Fibroblast of skin of left quadriceps (primary cell): Measurements from ENCODE around the gene MYOZ2.

Source experiments
- DNase-seq, 2 experiments: peaks; one replicate each; pipeline ENCODE4 v3.0.0-alpha.2; 2013; ENCODE audit warnings: low read depth in 2 of 2

MYOZ2 gene

DNA sequence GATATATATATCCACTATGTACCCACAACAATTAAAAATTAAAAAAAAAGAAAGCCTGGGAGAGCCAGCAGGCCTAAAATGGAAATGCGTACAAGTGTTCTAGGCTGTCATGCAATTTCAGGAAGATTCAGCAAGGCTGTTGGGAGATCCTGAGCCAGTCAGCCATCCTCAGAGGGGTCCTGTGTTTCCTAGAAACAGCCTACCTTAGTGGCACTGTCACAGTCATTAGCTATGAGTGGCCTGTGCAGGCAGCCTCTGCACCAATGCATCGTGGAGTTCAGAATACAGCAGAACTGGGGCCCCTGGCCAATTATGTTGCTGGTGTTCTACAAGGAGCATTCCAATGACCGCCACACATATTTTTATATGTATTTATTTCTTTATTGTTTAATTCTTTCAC is 55.9 kb downstream of the MYOZ2 start:
- DNase-seq: no peak

- no peak for DNase-seq
Measured at GRCh38 chr4:119197772-119198212, 62.2 kb downstream of the MYOZ2 start.

GRCh38 chr4:119204916-119205315 is 69.3 kb downstream of the MYOZ2 start:
- DNase-seq: no peak

GRCh38 chr4:119205690-119206089 is 70.1 kb downstream of the MYOZ2 start:
- DNase-seq: no peak

DNA sequence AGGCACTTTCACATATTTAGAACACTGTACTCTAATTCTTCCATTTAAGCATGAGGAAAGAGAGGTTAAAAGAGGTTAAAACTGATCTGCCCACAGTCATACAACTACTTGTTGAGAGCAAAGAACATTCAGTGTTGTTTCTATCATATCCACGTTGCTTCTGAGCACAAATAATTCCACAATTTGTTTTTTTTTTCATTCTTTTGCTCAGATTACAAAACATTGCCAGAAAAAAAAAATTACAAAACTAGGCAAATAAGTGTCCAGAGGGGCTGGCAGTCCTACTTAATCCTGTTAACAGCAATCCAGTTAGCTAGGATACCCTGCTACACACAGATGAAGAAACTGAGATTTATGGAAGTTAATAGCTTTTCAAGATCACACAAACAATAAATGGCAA is 70.5 kb downstream of the MYOZ2 start:
- DNase-seq: no peak

GRCh38 chr4:119207051-119207450 is 71.4 kb downstream of the MYOZ2 start:
- DNase-seq: peak; percentile 64 to 66

GRCh38 chr4:119209077-119209476 is 73.4 kb downstream of the MYOZ2 start:
- DNase-seq: peak; percentile 86 to 87

DNA sequence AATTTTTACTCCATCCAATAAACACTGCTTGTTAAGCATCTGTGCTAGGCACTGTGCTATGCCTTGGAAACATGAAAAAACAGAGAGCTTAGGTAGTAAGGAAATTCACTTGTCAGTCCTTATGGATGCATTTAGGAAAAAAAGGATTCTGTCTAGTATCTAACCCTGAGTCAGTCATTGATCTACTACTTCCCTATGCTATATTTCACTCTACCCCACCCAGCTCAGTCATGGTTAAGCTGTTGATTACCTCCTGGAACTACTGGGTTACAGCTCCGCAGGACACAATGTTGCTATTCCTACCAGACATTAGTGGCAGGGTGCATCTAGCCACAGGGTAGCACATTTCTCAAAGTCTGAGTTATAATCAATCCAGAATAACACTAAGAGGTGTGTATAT is 74.0 kb downstream of the MYOZ2 start:
- DNase-seq: no peak

GRCh38 chr4:119210775-119211174 is 75.1 kb downstream of the MYOZ2 start:
- no peak for DNase-seq

- DNase-seq: no peak
Measured at GRCh38 chr4:119211867-119212233, 76.2 kb downstream of the MYOZ2 start.

DNA sequence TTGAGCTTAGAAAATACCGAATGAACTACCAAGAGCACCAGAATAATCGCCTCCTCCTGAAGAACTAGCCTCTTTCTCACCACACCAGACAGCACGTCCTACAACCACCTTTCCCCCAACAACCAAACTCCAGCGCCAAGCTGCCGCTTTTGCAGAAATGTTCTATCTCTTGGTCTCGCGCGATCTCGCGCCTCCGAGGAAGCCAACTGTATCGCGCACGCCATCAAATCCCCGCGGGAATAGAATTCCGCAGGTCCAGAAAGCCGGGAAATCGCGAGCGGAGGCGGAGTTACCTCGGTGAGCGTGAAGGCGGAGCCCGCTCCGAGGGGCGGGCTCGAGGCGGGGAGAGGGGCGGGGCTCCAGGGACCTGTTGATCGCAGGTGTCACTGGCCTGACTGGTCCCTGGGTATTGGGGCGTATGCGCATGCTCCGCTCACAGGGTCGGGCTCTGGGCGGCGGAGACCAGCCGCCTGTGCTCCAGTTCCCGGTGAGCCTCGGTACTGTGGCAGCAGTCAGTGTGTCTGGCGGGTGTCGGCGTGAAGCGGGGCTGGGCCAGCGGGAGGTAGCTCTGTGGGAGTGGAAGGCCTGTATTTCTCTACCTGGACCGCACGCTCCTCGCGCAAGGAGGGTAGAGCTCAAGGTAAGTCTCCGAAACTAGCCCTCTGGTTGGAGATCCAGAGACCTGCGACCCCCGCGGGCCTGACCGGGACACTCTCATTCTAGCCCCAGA is 76.8 kb downstream of the MYOZ2 start, which contains the start of gene USP53:
TSS of gene USP53 (plus strand) at position 480 of the 730 bp plus-strand sequence. CDS start 27,047 bp downstream, outside the sequence.
- DNase-seq: peak; percentile 97

DNA sequence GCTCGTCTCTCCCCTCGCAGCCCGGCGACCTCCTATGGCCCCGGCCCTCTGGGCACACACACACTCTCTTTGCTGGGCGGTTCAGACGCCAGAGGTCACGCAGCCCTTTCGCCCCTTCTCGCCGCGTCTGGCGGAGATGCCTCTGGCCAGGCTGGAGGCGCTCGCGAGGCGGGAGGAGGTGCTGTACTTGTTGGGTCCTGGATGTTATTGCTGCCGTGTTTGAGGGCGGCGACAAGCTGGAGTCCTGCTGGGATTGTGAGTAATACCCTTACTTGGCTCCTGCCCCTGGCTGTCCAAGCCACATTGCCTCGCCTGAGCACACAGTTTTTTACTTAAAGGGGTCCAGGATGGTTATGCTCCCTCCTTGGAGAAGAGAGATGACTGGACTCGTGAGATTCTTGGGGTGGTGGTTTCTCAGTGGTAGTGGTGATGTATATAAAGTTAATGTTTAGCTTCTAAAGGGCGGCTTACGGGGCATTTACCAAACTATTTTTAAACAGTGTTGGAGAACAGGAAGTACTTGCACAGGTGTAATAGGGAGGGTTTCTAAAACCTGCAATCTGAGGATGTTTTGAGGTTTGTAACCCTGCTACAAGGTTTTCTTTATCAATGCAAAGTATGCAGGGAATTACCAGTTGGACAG is 77.5 kb downstream of the MYOZ2 start:
- peak; percentile 72 to 73 for DNase-seq

- DNase-seq: no peak
Measured at GRCh38 chr4:119218093-119218492, 82.5 kb downstream of the MYOZ2 start.

DNA sequence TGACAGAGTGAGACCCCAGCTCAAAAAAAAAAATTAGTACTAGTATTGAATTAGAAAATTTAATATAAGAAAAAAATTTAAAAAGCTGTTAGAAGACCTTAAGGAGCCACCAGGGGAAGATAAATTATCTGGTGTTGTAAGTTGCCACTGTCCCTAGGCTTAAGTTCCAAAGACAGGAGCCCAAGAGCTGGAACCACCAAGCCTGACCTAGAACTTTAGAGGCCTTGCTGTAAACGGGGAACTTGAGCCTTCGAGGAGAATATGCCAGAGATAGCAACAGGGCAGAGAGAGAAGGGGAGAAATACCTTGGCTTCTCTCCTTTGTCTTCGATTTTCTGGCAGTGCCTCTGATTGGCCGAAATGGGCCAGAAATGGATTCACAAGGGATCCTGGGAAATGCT is 85.8 kb downstream of the MYOZ2 start:
- DNase-seq: no peak

DNA sequence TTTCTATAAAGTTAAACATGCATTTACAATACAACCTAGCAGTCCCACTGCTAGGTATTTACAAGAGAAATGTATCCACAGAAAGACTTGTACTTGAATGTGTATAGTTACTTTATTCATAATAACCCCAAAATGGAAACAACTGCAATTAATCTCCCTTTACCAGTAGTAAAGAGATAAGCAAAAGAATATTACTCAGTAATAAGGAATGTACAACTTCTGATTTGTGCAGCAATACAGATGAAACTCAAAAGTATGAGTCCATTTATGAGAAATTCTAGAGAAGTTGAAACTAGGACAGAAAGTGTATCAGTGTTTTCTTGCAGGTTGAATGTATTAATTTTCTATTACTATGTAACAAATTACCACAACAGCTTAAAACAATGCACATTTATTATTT is 92.1 kb downstream of the MYOZ2 start:
- no peak for DNase-seq

- no peak for DNase-seq
Measured at GRCh38 chr4:119228406-119228805, 92.8 kb downstream of the MYOZ2 start.

DNA sequence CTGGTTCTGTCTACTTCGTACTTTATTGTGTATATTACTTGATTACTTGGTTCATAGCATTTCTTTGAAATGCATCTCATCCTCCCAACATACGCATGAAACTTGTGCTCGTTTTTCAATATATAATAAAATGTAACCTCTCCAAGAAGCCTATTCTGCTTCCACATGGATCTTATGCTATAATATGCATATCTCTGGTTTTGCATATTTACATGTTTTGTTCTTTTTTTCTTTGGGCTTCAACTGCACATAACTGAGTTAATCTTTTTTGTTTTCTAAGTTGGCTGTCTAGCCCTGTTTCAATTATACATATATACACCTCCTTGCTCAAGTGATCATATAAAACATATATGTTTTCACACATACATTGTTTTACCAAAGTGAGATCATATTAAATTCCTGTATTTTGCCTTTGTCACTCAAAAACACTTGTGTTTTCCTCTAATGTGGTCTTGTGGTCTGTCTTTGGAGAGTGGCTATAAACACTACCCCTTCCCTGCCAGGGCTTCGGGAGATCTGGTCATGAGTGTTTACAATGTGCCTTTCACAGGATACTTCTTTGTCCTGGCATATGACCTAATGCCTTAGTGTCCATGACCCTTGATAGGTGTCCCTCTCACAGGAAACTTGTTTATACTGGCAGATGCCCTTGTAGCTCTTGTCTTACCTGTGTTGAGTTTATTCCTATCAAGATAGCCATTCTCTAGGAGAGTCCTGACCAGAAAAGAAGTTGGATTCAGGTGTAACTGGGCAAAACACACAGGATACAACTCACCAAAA is 94.5 kb downstream of the MYOZ2 start:
- DNase-seq: no peak

- no peak for DNase-seq
Measured at GRCh38 chr4:119231491-119231890, 95.9 kb downstream of the MYOZ2 start.

- no peak for DNase-seq
Measured at GRCh38 chr4:119232286-119232685, 96.7 kb downstream of the MYOZ2 start.

DNA sequence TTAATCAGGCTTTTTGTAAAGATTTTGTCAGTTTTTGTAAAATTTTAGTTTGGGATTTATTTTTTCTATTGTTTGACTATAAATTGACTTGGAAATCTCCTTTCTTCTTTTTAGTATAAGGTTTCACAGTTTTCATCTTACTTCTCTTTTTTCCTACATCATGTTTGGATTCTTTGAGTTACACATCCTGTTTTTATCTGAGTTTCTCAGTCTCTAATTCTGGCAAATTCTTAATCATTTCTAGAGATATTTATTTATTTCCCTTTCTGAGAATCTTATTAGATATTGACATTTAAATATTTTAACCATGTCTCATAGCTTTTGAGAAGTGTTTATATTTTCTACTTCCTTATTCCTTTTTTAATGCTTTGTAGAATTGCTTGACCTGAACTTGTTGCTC is 97.6 kb downstream of the MYOZ2 start:
- no peak for DNase-seq

GRCh38 chr4:119233750-119234149 is 98.1 kb downstream of the MYOZ2 start:
- DNase-seq: no peak

- DNase-seq: no peak
Measured at GRCh38 chr4:119237201-119237600, 101.6 kb downstream of the MYOZ2 start.
